ENCODE results near the gene PDGFB.

The PDGFB gene

DNA sequence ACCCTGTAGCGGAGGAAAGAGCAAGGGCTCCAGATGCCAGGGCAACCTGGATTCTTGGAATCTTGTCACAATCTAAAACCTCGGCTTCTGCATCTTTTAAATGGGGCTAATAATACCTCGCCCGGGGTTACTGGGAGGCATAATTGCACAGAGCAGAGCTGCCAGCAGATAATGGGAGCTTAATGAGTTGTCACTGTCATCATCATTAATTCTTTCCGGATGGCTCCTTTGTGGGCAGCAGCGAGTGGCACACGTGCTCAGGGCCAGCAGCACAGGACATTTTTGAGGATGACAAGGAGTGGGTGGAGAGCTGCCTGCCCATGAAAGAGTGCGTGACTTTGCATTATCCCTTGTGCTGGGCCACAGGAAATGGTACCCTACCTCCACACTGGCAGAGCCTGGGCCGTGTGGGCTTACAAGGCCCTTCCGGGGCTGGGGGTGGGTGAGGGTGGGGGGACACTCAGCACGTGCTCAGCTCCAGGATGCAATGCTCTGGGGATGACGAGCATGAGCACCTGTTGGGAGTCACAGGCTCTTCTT is 5.7 kb downstream of the PDGFB start:
- no peak for DNase-seq

DNA sequence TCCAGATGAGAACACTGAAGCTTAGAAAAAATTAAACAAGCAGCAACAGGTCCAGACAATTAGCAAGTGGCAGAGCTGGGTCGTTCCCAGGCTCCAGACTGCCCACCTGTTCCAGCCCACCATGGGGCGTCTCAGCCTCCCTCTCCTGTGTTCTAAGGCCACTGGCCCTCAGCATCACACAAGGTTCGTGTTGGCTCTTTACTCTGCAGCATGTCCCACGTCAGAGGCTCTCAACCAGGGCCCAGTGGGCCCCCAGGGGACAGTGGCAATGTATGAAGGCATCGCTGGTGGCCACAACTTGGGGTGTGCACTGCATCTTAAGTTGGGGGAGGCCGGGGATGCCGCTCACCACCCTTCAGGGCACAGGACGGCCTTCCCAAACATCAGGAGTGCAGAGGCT is 6.2 kb downstream of the PDGFB start:
- DNase-seq = no peak

DNA sequence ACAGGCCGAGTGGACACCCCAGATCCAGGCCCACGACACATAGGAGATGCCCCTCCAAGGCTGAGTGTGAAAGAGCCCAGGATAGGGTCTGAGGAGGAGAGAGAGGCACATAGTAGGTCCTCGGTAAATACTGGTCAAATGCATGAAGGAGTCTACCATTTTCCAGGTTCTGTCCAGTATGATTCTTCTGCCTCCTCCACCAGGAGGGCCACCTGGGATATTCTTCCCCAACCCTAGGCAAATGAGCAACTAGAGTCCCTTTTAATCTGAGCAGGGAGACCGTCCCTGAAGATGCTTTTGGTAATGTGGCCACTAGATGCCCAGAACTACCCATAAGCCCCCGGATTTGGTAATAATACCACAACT is 6.7 kb downstream of the PDGFB start:
- no peak for DNase-seq

DNA sequence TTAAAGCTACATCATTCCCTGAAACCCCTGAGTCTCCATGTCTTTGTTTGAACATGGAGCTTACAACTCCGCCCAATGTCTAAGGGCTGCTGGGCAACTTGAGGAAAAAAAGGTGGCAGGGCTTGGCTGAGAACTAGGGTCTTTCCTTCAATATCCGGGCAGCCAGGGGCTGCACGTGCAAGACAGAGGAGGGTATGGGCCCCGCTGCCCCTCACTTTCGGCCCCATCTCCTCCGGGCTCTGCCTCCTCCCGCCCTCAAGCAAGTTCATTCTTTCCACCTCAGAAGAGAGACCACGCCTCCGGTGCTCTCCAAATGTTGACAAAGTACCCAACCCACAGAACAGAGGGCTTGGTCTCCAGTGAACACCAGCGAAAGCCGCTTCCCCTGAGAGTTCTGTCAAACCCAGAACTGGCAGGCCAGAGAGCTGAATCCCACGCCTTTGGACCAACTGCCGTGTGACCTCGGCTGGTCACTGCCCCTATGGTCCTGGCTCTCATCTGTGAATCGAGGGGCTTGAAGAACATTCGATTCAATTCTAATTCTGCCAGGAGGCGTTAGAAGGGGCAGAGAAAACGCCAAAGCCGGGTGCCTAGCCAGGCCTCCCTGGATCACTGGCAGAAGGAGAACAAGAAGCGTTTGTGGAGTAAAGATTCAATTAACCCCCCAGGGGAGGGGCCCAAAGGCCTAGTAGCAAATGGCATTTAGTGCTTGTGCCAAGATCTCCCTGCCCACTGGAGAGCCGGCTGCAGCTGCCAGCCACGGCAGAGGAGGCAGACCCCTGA is 7.3 kb downstream of the PDGFB start:
- DNase-seq = no peak

DNA sequence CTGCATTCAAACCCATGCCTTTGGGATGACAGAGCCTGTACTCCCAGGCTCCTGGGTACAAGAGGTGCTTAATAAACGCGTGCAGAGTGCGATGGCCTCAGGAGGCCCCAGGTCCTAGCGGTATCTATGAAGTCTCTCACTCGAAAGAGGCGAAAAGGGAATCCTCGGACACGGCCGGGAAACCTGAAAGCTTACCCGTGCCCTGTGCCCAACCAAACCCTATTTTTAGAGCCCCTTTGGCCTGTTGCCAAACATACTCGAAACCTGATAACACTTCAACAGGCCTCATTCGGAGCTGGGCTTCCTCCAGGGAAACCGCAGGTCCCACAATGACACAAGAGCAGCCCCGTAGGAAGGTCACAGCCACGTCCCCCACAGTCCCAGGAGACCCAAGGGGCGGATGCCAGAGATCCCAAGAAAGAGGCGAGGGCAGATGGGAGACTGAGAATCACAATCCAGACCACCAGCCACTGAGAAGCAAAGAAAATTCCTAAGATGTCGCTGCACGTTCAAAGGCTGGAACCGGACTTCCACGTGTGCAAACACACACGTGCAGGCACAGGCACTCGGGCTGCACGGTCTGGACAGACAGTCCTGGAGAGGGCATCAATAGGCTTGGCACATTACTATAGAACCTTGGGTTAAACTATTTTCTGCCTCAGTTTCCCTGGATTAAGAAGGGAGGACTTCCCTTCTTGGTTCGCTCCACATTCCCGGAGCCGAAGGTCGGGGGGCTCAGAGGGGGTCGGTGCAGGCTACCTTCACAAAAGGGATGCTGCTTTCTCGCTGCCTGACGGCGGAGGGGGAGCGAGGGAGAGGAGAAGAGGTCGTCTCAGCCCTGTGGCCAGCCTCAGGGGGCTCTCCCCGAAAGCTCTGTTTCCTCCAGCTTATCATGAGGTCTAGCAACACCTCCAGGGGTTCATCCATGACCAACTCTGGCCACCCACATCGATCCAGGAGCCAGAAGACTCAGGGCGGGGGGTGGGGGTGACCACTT is 8.2 kb downstream of the PDGFB start:
- DNase-seq = peak; percentile 66 to 73

DNA sequence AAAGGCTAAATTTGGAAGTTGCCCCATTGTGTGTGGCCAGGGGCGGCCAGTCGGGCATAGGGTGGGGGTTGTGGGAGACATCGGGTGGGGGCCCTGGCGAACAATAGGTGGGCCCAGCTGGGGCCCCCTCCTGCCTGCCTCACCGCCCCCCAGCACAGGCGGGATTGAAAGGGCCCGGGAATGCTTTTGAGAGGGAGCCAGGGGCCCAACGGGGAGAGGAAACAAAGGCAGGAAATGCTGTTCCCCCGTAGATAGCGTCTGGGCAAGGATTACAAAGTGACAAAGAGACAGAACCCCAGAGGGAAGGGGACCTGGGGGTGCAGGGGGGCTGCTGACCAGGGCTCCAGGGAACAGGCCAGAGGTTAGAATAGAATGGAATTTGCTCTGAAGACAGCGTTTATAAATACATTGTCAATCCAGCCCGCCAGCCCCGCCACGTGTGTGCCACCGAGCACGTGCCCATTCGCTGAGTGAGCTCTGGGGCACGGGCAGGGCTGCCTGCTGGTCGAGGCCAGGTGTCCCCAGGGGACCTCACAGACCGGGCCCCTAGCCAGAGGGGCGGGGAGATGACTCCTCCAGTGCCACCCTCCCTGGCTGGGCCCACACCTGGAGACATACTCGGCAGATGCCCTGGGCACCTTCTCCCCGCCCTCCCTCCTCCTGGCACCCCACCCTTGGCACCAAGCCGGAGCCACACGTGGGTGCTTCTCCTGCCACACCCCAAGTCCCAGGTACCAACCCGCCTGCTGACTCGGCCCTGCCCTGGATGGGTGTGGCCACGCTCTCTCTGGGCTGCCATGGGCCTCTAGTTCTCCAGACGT is 9.7 kb downstream of the PDGFB start:
- DNase-seq = no peak

DNA sequence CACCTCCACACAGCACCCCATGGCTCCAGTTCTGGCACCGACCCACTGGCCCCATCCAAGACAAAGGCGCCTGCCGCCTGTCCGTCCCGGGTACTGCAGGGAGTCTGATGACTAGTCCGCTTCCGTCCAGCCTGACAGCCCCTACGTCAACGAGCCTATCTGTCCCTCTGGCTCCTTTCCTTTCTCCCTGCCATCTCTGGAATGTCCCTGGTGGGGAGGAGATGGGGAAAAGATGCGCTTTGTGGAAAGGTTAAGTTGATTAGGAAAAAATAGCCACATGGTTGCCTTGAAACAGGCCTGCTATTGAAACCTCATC is 10.4 kb downstream of the PDGFB start:
- no peak for DNase-seq

DNA sequence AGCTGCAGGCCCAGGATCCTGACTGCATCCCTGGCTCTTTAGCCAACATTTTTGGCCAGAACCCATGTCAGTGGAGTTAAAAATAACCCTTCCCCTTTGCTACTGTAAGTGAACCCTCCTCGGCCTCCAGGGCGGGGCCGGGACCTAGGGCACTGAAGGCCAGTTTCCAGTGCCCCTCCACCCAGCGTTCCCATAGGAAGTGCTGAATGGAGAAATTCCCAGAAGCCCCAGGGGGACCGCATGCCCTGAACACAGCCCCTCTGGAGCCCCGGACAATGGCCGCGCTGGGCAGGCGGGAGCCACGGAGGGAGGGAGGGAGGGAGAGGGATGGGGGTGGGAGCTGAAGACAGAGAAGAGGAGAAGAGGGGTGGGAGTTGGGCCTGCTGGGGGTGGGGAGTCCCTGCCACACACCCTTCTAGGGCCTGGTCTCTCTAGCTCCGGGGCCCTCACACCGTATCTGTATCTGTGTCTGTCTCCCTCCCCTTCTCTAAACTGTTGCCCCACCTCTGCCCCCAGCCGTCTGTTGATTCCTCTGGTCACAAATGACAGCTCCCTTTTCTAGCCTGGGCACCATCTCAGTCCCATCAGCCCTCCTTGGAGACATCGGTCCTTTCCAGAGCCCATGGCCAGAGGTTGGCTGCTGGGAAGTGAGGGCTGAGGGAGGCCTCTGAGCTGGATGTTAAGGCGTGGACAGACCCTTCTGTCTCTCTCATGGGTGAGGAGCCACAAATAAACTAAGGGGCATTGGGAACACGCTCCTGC is 10.9 kb downstream of the PDGFB start:
- DNase-seq = no peak

DNA sequence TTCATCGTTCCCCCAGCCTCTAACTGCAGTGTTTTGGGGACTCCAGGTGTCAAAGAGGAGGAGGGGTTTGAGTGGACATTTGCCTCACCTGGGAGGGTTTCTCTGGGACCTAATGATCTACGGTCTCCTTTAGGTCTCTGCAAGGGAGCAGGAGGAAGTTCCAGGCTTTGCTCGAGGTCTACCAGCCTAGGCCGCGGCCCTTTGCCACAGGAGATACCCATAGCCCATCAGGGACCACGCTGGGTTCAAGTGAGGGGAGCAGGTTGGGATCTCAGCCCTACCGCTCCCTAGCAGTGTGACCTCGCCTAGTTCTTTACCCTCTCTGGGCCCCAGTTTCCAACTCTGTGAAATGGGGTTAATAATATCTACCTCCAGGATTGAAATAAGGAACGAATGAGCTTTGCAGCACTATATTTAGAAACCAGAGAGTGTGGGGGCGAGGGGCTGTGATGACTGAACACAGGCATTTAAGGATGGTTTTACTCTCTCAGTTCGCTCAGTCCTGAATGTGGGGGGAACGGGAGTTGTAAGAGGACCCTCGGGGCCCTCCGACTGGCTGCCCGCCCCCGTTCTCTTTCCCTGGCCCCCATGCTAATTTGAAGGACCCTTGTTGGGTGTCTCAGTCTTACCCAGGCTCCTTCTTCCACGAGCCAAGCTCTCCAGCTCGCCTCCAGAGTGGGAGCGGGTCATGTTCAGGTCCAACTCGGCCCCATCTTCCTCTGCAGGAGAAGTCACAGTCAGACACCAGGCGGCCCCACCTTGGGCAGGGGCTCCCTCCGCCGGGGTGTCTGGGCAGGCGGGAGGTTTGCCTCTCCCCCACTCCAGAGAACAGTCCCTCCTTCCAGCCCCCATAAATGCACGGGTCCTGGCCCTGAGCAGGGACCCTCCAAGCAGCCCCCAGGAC is 11.7 kb downstream of the PDGFB start:
- DNase-seq = no peak

DNA sequence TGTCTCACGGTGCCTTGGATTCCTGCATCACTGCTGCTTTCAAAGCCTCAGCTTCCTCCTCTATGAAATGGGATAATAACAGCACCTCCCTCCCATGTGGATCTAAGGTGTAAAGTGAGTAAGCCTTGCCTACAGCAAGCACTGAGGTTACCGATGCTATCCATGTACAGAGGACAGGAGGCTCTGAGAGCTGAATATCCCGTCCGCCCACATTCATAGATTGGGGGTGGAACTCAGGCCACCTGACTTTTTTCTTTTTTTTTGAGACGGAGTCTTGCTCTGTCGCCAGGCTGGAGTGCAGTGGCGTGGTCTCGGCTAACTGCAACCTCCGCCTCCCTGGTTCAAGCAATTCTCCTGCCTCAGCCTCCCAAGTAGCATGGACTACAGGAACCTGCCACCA is 12.5 kb downstream of the PDGFB start:
- DNase-seq = no peak

DNA sequence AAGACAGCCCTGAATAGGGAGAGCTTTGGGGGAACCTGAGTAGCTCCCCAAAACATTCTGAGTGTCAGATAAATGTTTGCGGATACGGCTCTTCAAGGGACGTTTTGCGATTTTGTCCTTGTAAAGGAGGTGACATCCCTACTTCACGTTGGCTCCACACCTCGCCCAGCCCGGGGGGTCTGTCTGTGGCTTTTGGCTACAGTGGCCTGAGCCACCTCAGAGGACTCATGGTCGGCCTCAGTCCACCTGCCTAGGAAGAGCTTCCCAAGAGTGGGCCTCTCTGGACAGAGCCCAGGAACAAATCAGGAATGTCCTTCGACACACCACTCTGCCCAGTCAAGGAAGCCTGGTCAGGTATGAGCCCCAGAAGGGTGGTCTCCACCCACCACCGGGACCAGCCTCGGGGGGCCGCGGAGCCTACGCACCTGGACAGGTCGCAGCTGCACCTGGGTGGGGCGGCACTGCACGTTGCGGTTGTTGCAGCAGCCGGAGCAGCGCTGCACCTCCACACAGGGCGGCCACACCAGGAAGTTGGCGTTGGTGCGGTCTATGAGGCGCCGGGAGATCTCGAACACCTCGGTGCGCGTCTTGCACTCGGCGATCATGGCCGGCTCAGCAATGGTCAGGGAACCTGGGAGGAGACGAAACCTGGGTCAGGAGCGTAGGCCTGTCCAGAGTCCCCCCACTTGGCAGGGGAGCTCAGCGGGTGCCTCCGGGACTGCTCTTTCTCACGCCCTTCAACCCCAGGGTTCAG is 13.4 kb downstream of the PDGFB start:
- DNase-seq = no peak

DNA sequence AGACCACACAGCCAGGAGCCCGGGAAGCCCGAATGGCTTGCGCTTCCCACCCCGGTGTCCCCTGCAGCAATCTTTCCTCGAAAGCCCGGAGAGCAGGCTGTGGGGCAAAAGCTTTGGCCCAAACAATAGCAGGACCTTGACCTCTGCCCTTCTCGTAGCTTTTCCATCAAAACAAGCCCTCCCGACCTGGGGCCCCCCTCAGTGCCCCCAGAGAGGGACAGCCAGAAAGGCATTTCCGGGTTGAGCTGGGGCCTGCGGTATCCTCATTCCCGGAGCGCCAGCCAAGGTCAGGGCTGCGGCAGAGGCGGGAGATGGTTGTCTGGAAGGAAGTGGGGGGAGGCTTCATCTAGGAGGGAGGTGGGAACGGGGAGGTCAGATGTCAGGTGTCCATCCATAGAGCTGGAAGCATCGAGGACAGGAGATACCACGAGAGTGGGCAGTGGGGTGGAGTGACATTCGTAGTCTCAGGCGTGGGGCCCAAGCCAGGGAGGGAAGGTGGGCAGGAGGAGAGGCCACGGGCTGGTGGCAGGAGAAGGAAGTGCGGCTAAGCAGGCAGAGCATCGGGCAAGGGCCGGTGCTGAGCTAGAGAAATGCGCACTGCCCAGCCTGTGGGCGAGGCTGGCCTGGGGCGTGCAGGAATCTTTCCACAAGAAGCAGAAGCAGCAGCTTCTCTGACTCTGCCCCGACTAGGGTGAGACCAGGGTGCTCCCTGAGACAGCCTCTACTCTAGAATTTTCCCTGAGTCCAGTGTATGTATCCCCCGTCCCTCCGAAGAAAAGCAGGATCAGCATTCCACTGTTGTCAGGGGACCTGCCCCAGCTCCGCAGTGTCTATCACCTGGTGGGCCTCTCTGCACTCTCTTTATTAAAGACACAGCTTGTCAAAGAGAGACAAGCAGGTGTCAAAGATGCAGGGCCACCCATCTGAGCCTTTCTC is 14.3 kb downstream of the PDGFB start:
- DNase-seq = no peak

DNA sequence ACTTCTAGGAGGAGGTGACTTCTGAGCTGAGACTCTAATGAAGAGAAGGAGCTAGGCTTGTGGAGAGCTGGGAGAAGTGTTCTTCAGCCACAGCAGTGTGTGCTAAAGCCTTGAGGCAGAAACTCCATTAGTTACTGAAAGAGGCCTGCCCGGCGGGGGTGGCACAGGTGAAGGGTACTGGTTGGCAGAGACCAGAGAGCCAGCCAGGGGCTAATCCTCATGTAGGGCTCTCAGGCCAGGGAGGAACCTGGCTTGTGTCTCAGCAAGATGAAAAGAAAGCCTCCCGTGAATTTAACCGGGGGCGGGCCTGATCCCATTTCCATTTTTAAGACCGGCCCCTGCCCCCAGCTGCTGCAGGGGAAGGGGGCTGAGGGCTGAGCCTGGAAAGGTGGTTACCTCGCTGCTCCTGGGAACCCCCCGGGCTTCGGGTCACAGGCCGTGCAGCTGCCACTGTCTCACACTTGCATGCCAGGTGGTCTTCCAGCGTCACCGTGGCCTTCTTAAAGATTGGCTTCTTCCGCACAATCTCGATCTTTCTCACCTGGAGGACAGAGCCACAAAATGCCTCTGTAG is 15.0 kb downstream of the PDGFB start:
- no peak for DNase-seq

DNA sequence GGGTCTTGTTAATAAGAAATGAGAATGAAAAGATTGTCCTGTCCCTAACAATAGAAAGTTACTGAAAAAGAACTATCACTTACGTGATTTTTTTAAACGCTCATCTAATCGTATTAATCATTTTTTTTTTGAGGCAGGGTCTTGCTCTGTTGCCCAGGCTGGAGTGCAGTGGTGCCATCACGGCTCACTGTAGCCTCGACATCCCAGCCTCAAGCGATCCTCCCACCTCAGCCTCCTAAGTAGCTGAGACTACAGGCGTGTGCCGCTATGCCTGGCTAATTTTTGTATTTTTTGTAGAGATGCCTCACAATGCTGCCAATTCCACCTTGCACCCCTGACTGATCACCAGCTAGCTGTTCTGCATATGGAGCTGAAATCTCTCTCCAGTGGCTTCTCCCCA is 15.7 kb downstream of the PDGFB start:
- DNase-seq = no peak

DNA sequence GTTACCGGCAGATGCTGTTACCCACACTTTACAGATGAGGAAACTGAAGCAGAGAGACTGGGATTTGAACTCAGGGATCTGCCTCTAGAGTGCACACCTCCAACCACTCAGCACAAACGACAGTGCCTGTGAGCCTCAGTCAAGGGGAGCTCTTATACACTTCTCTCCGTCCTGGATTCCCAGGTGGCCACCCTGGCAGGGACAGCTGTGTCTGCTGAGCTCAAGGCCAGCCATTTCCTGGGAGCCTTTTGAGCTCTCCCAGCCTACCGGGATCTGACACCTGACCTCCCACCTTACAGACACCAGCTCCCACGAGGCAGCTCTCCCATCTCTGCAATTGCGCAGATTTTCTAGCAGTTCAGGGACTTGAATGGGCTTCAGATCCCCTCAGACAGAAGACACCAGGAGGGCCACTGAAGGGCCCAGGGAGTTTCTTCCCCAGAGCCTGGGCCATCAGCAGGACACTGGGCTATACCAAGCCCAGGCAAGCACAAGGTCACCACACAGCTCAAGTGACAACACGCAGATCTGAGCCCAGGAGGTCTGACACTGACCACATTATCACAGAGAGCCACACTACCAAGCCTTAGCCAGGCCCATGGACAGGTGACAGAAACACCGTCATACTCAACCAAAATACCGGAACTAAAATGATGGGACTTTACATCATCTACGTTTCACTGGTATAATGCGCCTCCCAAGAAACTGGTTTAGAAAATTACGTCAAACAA is 17.1 kb downstream of the PDGFB start:
- DNase-seq = no peak

DNA sequence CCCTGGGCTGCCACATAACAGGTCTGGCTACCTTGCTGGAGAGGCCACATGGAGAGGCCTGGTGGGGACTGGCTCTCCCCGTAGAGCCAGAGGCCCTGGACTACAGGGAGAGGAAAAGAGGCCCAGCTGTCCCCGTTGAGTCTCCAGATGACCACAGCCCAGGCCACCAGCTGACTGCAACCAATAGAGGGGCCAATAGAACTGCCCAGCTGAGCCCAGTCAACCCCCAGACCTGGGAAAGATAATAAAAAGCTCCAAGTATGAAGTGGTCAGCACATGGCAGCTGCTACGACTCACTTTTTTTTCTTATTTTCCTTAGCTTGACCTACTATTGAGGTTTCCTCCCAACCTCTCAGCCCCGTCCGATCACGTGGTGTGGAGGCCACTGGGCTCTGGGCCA is 18.4 kb downstream of the PDGFB start:
- DNase-seq = no peak

DNA sequence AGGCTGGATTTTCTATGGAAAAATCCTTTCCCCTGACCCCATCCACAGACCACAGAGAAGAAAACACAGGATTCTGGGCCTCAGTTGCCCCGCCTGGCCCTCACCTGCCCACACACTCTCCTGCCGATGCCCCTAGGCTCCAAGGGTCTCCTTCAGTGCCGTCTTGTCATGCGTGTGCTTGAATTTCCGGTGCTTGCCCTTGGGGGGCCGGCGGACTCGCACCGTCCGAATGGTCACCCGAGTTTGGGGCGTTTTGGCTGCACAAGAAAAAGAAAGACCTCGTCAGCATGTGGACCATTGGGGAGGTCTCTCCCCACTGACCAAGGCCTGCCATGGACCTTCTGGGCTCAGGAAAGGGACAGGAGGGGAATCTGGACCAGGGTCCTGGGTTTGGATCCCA is 19.2 kb downstream of the PDGFB start:
- DNase-seq = no peak

DNA sequence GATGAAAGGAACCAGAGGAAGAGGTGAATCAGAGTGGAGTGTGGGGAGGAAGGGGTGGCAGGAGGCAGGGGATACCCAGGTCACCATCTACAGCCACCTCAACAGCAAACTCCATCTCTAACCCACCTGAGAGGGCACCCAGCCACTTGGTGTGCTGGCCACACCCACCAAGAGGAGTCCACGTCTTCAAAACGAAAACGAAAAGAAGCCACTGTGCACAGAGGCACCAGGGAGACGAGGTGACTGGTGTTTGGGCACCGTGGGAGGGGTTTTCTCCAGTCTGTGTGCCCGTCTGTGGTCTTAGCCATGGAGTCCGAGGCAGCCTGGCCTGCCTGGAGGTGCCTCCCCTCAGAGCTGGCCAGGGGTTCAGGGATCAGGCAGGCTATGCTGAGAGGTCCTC is 20.2 kb downstream of the PDGFB start:
- DNase-seq = no peak
